ENCODE results near the gene PHF2.

Gene PHF2

GRCh38 chr9:93540305-93540704 is 36.1 kb upstream of the PHF2 start:
- Histone ChIP-seq H3K79me2 (ENCODE audit: insufficient read depth, low read length) (no peaks in the 10 kb centered on the region), H2AFZ (ENCODE audit: low read depth, low read length, severe bottlenecking) (no peak overlapping the region), H3K4me3 (ENCODE audit: insufficient read depth, low read length, poor library complexity, severe bottlenecking) (no peak overlapping the region)

GRCh38 chr9:93541005-93541404 is 35.4 kb upstream of the PHF2 start:
- peaks cover 6% of the 10 kb centered on the region; the same call in 1 of the 2 replicates for H3K36me3 ChIP-seq (ENCODE audit: low read length)
- H3K79me2 ChIP-seq (ENCODE audit: insufficient read depth, low read length), result no peaks in the 10 kb centered on the region
- no peak overlapping the region for H3K4me3 ChIP-seq (ENCODE audit: insufficient read depth, low read length, poor library complexity, severe bottlenecking)
- H3K9me3 ChIP-seq (ENCODE audit: insufficient read depth, low read length), result no peaks in the 10 kb centered on the region
- no peak overlapping the region for H2AFZ ChIP-seq (ENCODE audit: low read depth, low read length, severe bottlenecking)
- H4K20me1 ChIP-seq (ENCODE audit: low read depth, low read length), result no peaks in the 10 kb centered on the region
- no peak for TF ChIP-seq CTCF (IDR thresholded peaks at IDR 0.05; ENCODE audit: insufficient read depth, low read length, poor library complexity, severe bottlenecking)
- TF ChIP-seq EZH2phosphoT487 (conservative IDR thresholded peaks at IDR 0.05; ENCODE audit: low read length), result no peak
- no peak overlapping the region for H3K9ac ChIP-seq (ENCODE audit: low read length)
- H3K4me2 ChIP-seq (ENCODE audit: low read depth, low read length, poor library complexity, severe bottlenecking), result no peak overlapping the region
- H3K27ac ChIP-seq (ENCODE audit: low read depth, low read length), result no peak overlapping the region
- no peaks in the 10 kb centered on the region for H3K27me3 ChIP-seq (ENCODE audit: low read length)
- H3F3A ChIP-seq (ENCODE audit: insufficient read depth), result no peaks in the 10 kb centered on the region
- no peaks in the 10 kb centered on the region for H3K9me2 ChIP-seq (replicated peaks; ENCODE audit: insufficient read depth, low read length)

More at GRCh38 chr9:93540305-93540704, 36.1 kb upstream of the PHF2 start:
- H3K27ac ChIP-seq (ENCODE audit: low read depth, low read length), result no peak overlapping the region
- H3K4me2 ChIP-seq (ENCODE audit: low read depth, low read length, poor library complexity, severe bottlenecking), result no peak overlapping the region
- peaks cover 6% of the 10 kb centered on the region; the same call in 1 of the 2 replicates for H3K36me3 ChIP-seq (ENCODE audit: low read length)
- H3F3A ChIP-seq (ENCODE audit: insufficient read depth), result no peaks in the 10 kb centered on the region
- no peaks in the 10 kb centered on the region for H3K9me3 ChIP-seq (ENCODE audit: insufficient read depth, low read length)
- TF ChIP-seq EZH2phosphoT487 (conservative IDR thresholded peaks at IDR 0.05; ENCODE audit: low read length) (no peak), CTCF (IDR thresholded peaks at IDR 0.05; ENCODE audit: insufficient read depth, low read length, poor library complexity, severe bottlenecking) (no peak)
- no peak overlapping the region for H3K9ac ChIP-seq (ENCODE audit: low read length)
- H3K9me2 ChIP-seq (replicated peaks; ENCODE audit: insufficient read depth, low read length), result no peaks in the 10 kb centered on the region
- no peaks in the 10 kb centered on the region for H4K20me1 ChIP-seq (ENCODE audit: low read depth, low read length)
- H3K27me3 ChIP-seq (ENCODE audit: low read length), result no peaks in the 10 kb centered on the region

- no peaks in the 10 kb centered on the region for H3K27me3 ChIP-seq (ENCODE audit: low read length)
- H3K4me2 ChIP-seq (ENCODE audit: low read depth, low read length, poor library complexity, severe bottlenecking), result no peak overlapping the region
Observed at GRCh38 chr9:93541581-93542349, 34.6 kb upstream of the PHF2 start.

More at GRCh38 chr9:93541581-93542349, 34.6 kb upstream of the PHF2 start:
- TF ChIP-seq CTCF (IDR thresholded peaks at IDR 0.05; ENCODE audit: insufficient read depth, low read length, poor library complexity, severe bottlenecking), result no peak
- TF ChIP-seq EZH2phosphoT487 (conservative IDR thresholded peaks at IDR 0.05; ENCODE audit: low read length), result no peak
- Histone ChIP-seq H3F3A (ENCODE audit: insufficient read depth) (no peaks in the 10 kb centered on the region), H3K4me3 (ENCODE audit: insufficient read depth, low read length, poor library complexity, severe bottlenecking) (no peak overlapping the region), H3K79me2 (ENCODE audit: insufficient read depth, low read length) (no peaks in the 10 kb centered on the region), H3K9me2 (replicated peaks; ENCODE audit: insufficient read depth, low read length) (no peaks in the 10 kb centered on the region), H3K9ac (ENCODE audit: low read length) (no peak overlapping the region), H3K9me3 (ENCODE audit: insufficient read depth, low read length) (no peaks in the 10 kb centered on the region), H3K27ac (ENCODE audit: low read depth, low read length) (no peak overlapping the region), H4K20me1 (ENCODE audit: low read depth, low read length) (no peaks in the 10 kb centered on the region), H3K36me3 (ENCODE audit: low read length) (peaks cover 6% of the 10 kb centered on the region; the same call in 1 of the 2 replicates), H2AFZ (ENCODE audit: low read depth, low read length, severe bottlenecking) (no peak overlapping the region)

All from SU-DHL-6 (cell line).